Astrocyte (in vitro differentiated cells and primary cell): Measurements from ENCODE around the gene TMEM161A.

Experiments
- EZH2 ChIP-seq: IDR thresholded peaks from 2 replicates; pipeline ENCODE4 v1.6.1; 2012; ENCODE audit warnings: mild to moderate bottlenecking, low read length, inconsistent platforms; ENCODE audit not compliant: insufficient read depth
- TF ChIP-seq, protein P1 (sequence below): IDR thresholded peaks from 2 replicates; pipeline ENCODE4 v1.5.1; 2011; ENCODE audit warnings: low read depth, mild to moderate bottlenecking, inconsistent platforms, low read length, moderate library complexity; ENCODE audit not compliant: insufficient read depth

DNA sequence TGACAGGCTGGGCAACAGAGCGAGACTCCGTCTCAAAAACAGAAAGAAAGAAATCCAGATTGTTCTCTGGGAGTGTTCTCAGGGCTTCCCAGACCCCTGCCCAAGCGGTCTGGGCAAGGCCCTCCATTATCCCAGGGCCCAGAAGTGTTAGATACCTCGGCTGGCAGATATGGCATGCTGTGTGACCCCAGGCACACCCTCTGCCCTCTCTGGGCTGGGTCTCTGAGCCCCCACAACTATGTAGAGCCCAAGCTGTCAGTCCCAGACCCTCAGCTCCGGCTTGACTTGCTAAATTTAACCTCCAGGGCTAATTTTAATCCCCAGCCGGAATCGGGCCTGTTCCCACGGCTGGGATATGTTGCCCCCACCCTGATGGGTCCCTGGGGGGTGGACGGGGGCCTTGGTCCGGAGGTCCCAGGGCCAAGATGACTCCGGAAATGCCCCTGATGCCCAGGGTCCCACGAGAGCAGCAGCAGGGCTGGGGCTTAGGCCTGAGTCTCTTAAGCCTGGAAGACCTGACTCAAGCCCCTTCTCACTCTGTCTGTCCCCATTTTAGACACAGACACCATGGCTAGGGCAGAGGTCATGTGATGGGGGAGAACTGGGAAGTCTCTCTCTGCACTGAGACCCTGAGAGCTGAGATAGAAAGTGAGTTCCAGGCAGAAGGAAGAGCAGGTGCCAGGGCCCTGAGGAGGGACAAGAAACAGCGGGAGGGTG lies 14.5 kb upstream of the TMEM161A start:
- TF ChIP-seq, protein P1, sequence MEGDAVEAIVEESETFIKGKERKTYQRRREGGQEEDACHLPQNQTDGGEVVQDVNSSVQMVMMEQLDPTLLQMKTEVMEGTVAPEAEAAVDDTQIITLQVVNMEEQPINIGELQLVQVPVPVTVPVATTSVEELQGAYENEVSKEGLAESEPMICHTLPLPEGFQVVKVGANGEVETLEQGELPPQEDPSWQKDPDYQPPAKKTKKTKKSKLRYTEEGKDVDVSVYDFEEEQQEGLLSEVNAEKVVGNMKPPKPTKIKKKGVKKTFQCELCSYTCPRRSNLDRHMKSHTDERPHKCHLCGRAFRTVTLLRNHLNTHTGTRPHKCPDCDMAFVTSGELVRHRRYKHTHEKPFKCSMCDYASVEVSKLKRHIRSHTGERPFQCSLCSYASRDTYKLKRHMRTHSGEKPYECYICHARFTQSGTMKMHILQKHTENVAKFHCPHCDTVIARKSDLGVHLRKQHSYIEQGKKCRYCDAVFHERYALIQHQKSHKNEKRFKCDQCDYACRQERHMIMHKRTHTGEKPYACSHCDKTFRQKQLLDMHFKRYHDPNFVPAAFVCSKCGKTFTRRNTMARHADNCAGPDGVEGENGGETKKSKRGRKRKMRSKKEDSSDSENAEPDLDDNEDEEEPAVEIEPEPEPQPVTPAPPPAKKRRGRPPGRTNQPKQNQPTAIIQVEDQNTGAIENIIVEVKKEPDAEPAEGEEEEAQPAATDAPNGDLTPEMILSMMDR: no peak
- TF ChIP-seq EZH2: no peak
